Measurements from ENCODE around the gene LTB4R2.

Gene LTB4R2

DNA sequence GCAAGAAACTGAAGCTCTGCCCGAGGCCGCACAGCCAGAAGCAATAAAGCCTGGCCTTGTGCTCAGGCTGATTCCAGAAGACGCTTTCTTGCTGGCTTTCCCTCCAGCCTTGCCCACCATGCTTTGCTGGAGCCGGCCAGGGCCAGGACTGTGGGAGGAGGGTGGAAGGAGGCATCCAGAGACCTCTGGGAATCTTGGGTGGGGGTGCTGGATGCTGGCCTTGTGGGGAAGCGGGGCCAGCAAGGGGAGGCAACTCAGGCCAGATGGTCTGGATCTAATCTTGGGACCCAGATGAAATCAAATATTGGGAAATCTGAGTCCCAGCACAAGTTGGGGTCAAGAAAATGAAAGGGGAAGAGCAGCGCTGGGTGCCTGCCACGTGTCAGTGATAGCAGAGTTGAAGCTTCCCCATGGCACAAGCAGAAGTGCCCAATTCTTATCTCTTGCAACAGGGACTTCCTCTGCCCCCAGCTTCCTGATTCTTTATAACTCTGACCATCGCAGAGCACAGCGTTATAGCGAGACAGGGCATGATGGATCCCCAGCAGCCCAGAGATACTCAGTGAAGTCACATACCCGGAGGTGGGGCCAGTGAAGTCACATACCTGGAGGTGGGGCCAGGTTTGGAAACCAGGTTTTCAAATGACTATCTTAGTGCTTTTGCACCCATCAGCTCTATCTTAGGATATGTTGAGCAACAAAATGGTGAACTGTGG lies 32.2 kb upstream of the LTB4R2 start:
- peak; percentile 94 for DNase-seq

DNA sequence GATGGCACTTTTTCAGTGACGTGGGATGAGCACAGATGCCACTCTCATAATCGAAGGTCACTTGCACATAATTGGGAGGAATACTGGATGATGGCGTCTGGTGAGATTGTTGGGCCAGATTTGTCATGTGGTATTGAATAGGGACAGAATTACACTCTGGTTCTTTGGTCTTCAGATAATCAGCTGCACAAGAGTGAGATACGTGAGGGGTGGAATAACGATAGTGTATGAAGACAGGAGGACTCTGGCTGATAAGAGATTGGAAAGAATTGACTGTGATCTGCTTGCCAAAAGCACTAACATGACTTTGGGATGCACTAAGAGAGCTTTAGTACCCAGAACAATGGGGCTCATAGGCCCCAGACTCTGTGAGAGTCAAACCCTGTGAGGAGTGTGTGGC lies 31.5 kb upstream of the LTB4R2 start:
- DNase-seq = no peak

DNA sequence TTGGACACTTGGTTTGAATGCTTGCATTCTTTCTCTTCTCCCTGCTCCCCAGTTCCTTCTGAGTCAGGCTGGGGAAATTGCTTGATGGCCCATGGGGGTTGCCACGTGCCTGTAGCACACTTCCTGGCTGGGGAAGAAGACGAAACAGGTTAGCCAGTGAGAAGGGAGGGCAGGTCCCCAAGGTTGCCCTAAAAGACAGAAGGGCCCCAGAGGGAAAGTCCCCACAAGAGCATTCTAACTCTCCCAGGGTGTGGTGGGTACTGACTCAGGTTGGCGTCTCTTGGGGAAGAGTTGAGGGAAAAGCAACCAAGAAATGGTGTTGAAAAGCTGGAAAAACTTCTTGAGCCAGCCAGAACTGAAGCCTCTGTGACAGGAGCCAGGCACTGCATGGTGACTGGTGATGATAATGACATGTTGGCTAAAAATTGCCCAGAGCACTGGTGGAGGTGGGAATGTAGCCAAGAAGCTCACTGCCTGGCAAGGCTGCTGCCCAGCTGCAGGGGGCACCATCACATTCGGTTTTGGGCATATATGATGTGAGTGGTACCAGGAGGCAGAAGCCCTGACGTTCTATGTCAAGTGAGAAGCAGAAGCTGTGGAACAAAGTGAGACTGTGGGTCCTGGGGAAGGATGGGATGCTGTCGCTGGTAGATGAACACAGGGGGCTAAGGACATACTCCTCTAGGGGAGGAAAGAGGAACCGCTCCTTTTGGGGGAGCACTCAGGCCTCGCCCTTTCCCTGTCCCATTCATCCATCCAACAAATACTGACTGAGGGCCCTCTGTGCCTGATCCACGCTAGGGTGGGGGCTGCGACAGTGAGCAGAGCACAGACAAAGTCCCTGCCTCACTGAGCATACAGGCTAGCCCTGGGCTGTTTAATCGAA lies 30.4 kb upstream of the LTB4R2 start:
- DNase-seq = peak; percentile 32

DNA sequence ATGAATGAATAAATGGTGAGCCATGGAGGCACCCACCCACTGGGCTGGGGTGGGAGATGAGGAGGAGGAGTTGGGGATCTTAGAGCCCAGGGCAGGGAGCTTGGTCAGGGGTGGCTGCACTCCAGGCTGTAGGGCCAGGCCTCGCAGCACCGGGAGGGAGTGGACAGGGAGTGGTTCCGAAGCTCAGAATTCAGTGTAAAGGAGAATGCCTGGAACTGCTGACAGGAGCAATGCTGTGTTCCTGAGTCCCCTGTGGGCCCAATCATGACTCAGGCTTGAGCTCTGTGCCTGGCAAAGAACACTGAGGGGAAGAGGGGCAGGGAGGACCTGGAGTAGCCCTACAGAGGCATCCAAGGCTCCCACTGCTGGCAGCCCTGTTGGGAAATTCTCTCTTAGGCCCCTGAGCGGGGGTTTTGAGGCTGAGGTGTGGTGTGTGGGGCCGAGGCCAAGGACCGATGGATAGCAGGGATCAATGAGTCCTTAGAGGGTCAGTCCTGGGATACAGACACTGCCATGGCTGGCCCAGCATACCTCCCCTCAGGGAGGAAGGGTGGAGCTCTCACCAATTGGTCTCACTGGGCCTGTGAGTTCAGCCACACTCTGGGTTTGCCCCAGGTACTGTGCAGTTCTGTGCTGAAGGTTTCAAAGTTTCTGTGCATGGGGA lies 29.0 kb upstream of the LTB4R2 start:
- DNase-seq = no peak

DNA sequence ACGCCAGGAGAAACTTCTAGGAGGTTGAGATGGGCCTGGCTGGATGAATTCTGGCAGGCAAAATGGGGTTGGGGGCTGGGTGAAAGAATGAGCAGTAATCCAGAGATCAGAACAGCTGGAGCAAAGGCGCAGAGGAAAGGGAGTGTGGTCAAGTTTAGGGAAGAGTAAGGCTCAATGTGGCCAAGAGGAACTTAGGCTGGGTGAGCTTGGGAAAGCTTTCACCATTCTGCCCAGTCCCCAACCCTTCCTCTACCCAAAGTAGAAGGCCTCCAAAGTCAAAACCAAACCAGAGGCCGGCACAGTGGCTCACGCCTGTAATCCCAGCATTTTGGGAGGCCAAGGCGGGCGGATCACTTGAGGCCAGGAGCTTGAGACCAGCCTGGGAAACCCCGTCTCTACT lies 28.3 kb upstream of the LTB4R2 start:
- peak; percentile 34 for DNase-seq

DNA sequence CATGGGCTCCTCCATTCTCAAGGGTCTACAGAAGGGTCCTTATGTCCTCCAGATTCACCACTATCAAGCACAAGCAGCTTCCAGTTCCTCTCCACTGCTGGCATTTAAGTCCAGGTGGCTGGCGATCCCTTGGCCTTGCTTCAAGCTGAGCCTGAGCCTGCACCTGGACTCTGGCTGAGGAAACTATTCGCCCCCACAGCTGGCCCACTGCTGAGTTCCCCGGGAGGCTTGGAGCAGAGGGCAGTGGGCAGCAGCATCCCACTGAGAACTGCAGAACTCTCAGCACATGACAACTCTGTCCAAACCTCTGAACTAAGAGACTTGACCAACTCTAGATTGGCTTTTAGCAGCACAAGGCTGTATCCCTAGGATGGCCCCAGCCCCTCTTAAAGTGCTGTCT lies 27.2 kb upstream of the LTB4R2 start:
- DNase-seq = no peak

DNA sequence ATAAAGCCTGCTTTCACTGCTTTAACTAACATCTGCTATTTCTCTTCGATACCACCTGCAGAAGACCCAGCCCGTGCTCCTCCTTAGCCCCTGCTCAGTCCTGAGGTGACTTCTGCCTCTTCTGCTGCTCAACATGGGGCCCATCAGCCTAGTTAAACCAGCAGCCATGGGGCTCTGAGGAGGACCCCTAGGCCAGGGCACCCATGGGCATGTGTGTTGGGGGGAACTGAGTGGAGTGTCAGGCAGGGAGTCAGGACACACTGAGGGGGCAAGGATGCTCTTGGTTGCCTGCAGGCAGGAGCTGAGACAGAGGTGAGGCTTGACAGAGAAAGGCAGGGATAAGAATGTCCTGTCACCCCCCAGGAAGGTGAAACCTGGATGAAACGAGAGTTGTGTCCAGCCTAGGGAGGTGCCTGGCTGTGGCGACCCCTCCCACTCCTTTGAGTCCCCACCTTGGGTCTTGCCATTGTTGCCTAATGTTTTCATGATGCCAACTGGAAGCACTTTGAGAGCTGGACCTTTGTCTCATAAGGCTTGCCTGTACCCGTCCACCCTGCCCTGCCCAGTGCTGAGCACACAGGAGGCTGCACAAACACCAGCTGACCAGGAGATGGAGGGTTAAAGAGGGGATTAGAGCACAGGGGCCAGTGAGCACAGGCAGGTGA lies 26.0 kb upstream of the LTB4R2 start:
- DNase-seq = no peak

DNA sequence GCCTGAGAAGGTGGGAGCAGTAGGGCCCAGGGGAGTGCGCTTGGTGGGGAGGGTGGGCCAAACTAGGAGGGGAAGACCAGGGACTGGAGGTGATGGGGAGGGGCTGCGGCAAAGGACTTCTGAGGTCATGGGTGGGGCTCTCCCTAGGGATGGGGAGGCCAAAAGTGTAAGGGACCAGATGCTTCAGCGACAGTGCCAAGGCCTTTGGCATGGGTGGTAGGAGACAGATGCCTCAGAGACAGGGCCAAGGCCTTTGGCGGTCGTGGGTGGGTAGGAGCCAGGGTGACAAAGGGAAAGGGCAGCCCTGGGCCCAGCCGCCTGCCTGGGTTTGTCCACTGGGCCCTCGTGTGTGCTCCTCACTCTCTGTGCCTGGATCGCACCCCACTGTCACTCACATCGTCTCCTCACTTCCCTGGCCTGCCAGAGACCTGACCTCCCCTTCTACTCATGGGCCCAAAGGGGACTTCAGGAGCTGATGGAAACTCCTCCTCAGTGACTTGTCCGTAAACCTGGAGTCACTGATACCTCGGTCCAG lies 25.4 kb upstream of the LTB4R2 start:
- DNase-seq = no peak

DNA sequence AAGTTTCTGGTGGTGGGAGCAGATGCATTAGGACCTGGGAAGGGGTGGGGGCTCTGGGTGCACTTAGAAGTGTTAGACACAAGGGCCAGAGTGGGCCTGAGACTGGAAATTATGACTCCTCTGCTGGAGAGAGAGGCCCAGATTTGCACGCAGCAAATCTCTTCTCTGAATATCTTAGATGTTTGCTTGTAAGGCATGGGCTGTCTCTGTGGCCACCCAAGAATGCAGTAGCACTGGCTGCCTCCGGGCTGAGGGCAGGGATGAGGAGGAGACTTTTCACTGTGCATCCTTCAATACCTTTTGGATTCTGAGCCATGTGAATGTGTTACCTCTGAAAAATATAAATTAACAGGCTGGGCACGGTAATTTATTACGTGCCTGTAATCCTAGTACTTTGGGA lies 24.6 kb upstream of the LTB4R2 start:
- no peak for DNase-seq

DNA sequence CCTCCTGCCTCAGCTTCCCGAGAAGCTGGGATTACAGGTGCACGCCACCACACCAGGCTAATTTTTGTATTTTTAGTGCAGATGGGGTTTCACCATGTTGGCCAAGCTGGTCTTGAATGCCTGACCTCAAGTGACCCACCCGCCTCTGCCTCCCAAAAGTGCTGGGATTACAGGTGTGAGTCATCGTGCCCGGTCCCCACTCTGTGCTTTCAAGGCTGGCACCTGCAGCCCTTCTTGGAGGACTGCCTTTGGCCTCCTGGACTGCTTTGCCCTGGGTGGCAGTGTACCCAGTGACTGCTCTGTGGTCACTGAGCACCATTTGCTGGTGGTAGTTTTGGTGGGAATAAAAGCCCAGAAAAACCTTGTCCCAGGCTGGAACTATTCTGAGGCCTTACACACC lies 22.9 kb upstream of the LTB4R2 start:
- DNase-seq = no peak

DNA sequence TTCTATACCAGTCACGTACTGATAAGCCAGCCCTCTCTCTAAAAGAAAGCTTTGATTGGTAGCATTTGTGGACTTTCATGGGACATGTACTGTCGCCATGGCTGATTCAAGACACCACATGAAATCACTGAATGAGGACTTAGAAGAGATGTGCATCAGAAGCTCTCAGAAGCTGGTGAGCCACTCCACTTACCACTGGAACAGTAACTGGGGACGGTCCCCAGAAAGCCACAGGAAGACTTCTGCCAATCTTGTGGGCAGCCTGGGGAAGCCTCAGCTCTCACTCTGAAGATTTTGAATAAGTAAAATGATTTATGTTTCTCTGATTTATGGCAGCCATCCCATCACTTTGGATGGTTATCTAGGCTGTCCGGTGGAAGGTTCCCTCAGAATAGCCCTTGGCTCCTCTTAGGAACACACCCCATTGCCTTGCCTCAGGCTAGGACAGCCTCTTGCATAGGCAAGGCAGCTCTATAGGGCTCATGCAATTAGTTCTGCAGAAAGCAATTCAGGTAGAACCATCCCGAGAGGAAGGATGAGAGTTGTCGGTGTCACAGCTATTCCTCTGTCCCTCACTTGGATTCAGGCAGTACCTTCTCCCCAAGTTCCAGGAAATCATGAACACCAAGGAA lies 20.2 kb upstream of the LTB4R2 start:
- DNase-seq = no peak

DNA sequence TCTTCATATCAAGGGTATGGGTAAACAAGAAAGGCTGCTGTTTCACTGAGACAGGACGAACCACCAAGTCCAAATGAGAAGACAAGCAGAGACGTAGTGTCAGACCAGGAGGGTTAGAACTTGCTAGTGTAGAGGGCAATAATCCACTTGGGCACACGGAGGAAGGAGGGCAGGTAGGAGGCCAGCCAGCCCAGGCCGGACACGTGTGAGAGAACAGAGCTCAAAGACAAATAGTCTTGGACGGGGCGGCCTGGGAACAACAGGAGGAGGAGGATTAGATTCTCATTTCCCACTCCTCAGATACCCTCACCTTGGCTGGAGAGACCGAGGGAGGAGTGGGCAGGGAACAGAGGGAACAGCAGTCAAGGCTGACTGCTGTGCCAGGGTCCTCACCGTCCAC lies 19.2 kb upstream of the LTB4R2 start:
- no peak for DNase-seq

DNA sequence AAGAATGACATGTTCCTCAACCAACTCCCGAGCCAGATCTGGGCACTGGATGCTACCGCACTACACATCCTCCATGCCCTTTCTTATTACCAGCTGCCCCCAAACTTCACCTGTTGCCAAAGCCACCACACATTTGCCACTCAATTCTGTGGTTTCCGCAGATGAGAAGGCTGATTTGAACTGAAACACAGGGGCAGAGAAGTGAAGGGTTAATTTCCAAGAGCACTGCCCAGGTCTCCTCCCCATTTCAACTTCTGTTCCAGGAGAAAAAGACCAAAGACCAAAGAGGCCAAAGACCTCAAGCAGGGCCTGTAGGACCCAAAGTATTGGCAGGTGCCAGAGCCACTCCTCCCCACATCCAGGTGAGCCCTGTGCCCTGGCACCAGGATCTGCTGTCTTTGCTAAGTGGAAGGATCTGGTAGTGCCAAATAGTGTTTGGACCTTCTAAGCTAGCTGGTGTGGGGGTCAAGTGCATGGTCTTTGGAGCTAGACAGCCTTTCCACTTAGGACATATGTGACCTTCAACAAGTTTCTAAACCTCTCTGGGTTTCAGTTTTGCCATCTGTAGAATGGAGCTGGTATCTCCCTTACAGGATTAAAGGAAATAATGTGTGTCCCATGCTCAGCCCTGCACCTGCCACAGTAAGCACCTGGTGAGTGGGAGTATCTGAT lies 18.4 kb upstream of the LTB4R2 start:
- no peak for DNase-seq

DNA sequence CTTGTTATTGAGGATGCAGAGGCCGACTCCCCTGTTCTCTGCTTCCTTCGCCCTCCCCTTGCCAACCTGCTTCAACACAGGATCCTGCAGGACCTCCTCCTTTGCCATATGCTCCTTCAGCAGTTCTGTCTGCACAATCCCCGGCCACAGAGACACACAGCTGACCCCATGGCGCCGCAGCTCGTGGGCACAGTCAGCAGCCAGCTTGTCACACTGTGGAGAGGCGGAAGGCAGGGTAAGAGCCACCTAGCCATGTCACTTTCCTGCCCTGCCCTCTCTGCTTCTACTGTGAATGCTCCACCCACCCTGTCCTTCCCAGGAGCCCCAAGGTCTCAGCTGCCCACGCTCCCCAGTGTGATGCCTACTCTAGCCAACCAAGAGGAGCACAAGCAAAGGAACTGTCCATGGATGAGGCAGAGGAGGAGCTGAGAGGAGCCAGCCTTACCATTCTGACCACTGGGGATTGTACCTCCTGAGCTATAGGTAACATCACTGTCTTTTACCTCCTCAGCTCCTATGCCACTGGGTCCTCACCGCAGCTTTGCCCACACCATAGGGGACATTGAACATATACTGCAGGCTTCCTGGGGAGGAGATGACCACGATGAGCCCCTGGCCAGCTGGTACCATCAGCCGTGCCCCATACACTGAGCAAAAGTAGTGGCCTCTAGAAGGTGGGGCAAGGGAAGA lies 17.7 kb upstream of the LTB4R2 start:
- DNase-seq = no peak

DNA sequence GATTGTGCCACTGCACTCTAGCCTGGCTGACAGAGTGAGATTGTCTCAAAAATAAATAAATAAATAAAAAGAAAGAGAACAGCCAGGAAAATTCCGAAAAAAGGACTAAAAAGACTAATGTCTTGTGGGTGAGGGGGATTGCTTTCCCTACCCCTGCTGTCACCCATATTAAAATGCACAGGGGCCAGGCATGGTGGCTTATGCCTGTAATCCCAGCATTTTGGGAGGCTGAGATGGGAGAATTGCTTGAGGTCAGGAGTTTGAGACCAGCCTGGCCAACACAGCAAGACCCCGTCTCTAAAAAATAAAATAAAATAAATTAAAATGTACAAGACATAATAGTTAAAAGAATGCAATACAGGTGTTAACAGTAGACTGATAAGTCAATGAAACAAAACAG lies 16.4 kb upstream of the LTB4R2 start:
- DNase-seq = no peak

DNA sequence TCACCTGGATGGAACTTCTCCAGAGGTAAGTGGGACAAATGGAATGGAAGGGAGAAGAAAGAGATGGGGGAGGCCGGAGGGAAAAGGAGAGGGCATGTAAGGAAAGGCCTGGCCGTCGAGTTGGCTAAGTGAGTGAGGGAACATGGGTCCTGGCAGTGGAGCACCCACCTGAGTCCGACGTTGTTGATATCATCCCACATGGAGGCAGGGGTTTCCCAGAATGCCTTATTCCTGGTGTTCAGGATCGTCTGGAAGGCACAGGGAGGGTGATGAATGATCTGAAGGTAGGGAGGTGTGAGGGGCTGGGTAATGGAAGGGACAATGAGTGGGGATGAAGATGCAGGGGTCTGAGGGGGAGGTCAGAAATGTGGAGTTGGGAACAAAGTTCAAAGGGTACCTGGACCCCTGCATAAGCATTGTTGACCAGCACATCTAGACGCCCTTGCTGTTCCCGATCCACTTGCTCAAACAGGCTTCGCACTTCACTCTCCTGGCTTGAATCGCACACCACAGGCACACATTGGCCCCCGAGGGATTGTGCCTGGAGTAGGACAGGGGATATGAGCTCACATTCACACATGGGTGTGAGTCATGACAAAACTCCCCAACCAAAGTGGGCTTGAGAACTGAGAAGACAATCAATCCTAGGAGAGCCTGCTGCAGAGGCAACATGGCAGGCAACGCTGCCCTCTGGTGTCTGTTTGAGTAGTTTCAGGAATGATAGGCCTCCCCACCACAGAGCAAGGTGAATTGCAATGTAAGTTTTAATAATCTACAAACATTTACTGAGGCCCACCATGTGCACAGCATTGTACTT lies 13.4 kb upstream of the LTB4R2 start:
- peak; percentile 76 for DNase-seq

DNA sequence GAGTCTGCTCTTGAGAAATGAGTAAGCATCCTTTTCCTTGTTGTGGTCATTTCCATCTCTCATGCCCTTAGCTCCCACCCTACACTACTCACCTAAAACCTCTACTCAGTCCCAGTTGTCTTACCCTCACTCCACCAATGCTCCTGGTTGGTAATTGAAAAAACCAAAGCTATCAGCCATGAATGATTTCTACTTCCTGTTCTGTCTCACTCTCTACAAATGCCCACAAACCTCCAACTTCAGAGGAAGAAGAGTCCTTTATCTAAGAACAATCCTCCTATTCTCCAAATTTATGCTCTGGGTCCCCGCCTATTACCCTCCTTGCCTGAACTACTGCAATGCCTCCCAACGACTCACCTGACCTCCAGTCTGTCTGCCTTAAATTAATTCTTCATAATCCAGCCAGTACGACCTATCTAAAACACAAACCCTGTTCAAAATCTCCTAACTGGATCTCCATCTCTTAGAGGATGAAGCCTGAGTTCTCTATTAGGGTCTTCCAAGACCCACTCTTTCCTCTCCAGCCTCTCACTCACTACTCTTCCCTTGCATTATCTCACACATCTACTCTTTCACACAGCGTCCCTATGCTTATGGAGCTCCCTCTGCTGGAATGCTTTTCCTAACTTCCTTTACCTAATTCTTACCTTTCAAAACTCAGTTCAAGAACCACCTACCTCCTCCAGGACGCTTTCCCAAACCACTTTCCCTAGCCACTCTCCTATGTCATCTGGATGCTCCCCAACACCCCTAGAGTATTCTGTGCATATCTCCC lies 12.6 kb upstream of the LTB4R2 start:
- peak; percentile 23 for DNase-seq

DNA sequence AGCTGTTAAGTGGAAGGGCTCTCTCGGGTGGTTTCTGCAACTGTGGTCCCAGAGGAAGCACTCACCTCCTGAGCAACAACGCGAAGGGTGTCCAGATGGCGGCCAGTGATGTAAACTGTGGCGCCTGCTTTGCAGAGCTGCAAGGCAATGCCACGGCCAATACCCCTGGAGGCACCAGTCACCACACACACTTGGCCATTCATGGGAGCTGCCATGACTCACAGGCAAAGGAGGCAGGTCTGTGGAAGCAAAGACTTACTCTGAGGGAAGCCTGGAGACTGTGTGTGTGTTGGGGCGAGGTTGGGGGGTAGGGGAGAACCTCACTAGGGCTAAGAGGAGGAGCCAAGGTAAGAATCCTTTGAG lies 11.1 kb upstream of the LTB4R2 start:
- DNase-seq = peak; percentile 49
